Right lobe of liver (tissue), 6 donors: ENCODE measurements around the gene AGAP2. TPM values are rescaled to one million over a fixed set of nuclear protein-coding genes. Genes with fewer than 3 reads are reported as not detected.

ENCODE experiments used
- ATAC-seq, 4 donors: fragments of 200-7000 bp; cut with Tn5 transposase; one replicate each; pipeline ENCODE4 v1.9.1; 2020; ENCODE audit warnings: mild to moderate bottlenecking in 4 of 4, moderate library complexity in 4 of 4
- DNase-seq, 3 donors: peaks; one replicate each; pipeline ENCODE4 v3.0.0-alpha.2; 2020
- H3K27ac ChIP-seq, 3 donors: fragments of 200-600 bp; one replicate each; pipeline ENCODE4 v1.8.0; 2022
- H3K27me3 ChIP-seq, 2 donors: fragments of 200-600 bp; one replicate each; pipeline ENCODE4 v1.8.0; 2022
- H3K36me3 ChIP-seq, 4 donors: fragments of 200-600 bp; sonication (generic) in 1 of 4; one replicate each; pipeline versions ENCODE4 v1.5.1 to v1.8.0; 2017 to 2022; ENCODE audit warnings: control low read depth in 1 of 4
- H3K4me1 ChIP-seq, 4 donors: fragments of 200-600 bp; sonication (generic) in 1 of 4; one replicate each; pipeline versions ENCODE4 v1.5.1 to v1.8.0; 2017 to 2022; ENCODE audit warnings: control low read depth in 1 of 4
- H3K4me3 ChIP-seq, 3 donors: fragments of 200-600 bp; one replicate each; pipeline ENCODE4 v1.8.0; 2022
- H3K9me3 ChIP-seq, 4 donors: fragments of 200-600 bp; sonication (generic) in 1 of 4; one replicate each; pipeline versions ENCODE4 v1.5.1 to v1.8.0; 2017 to 2022; ENCODE audit warnings: control low read depth in 1 of 4
- POLR2A ChIP-seq: fragments of 450-650 bp; IDR thresholded peaks from one replicate; pipeline ENCODE4 v1.6.1; 2017; ENCODE audit warnings: antibody characterized with exemption, mild to moderate bottlenecking
- WGBS: methylation state at CpG from one replicate; pipeline ENCODE4 v1.1.6; 2018; ENCODE audit warnings: low coverage, low lambda C conversion rate; ENCODE audit not compliant: insufficient coverage; ENCODE audit errors: missing lambda C conversion rate; 5-methylcytosine and 5-hydroxymethylcytosine counted together
- intact Hi-C, 2 donors: fragments of 100-400 bp; cut with DNase I; formaldehyde crosslinking; loops; one replicate each; pipeline versions ENCODE4 v1.11.2 to v1.14.1; 2022
- total RNA-seq, 6 experiments: library from RNA; depleted of rRNA in 2 of 6; stranded (reverse); fragments of >200 nt in 2 of 6; fragmentation: NEBNext Ultra II Directional in 3 of 6; extraction: Animal tissue kit (Norgen Biotek cat#: 25700) in 3 of 6; gene quantifications; one replicate each; pipeline versions ENCODE4 v1.1.0 to v1.2.4, GENCODE V29; 2016 to 2023
- TF ChIP-seq, protein P1 (sequence below), 4 donors: fragments of 200-600 bp in 3 of 4; fragments of 450-650 bp in 1 of 4; IDR thresholded peaks; one replicate each; pipeline versions ENCODE4 v1.5.1 to v1.8.0; 2016 to 2022; ENCODE audit warnings: antibody characterized with exemption in 4 of 4, mild to moderate bottlenecking in 2 of 4
- donor health status: DM: no; HTN: yes; CAD: no.
- donor health status: DM: no; HTN: no; CAD: no.
- donor health status: DM: no; HTN: no; CAD: no.
- donor health status: DM: no; HTN: yes; CAD: no.
- donor health status: DM: no; HTN: yes; CAD: no.

The AGAP2 gene
- total RNA-seq, 6 experiments from 2014 or later: 0.26 to 0.87 (median 0.57) TPM

DNA sequence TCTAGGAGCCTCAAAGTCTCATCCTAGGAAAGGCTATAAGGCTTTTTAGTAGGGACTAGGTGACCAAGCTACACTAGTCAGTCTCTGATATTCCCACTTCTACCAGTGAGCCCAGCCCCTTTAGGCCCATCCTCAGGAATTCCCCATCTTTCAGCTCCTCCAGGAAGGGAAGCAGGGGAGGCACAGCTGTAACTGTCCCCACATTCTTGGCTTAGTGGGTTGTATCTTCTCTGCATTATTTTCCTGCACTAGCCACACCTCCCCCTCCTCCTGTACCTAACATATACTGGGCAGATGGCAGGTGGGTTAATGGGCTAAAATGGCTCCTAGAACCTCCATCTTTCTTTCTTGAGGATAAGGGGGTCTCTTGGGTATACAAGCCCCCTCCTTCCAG lies 28.8 kb upstream of the AGAP2 start:
- Histone ChIP-seq H3K4me3 (no peak overlapping the region), H3K9me3 (no peaks in the 10 kb centered on the region)

DNA sequence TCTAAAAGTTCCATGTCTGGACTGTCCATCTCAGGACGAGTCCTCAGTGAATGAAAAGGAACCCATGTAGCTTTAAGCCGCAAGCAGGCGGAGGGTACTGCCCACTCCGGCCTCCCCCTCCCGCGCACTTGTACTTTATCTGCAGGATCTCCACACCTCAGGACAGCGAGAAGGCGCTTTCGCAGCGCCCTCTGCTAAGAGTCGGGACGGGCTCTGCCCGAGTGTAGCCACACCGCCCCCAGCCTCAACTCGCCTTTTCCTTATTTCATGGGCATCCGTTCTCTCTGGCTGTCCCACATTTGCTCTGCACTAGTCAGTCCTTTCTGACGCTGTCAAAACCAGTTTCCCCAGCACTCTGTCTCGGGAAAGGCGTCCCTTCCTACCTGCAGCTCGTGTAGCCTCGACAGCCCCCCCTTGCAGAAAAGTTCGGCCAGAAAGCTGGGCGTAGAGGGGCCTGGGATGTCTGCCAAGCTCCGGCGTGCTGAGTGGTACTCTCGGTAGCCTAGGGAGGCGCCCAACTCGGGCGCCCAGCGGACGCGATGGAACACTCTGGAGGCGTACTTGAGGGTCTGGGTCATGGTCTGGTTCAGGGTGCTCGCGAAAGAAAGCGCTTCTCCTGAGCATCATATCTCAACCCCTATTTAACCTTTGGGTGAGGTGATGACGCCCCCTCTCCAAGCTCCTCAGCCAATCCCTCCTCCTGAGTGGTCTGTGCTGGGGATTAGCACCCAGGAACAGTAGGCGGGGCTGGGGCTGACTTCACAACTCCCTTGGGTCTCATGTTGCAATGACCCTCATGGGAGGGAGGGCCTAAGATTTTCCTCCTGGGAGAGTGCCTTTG lies 28.1 kb upstream of the AGAP2 start, which contains the start of gene CYP27B1:
TSS of gene CYP27B1 (minus strand) at position 615 of the 841 bp plus-strand sequence. CDS start at position 578, 37 bp downstream.
- intact Hi-C loops: no loop called here
- H3K4me1 ChIP-seq: peaks cover 0 to 22% (median 4%) of the 10 kb centered on the region in 4 donors
- ATAC-seq: peak in 3 of 4 donors; percentile 9 to 26 (median 19)
- WGBS: 4% methylated on average over 21 of the region's 38 CpGs
- no peaks in the 10 kb centered on the region for H3K36me3 ChIP-seq
- DNase-seq: no peak
- no peaks in the 10 kb centered on the region for H3K9me3 ChIP-seq
- H3K27ac ChIP-seq: no peak within 1 kb of the TSS
- H3K27me3 ChIP-seq: peaks cover 4 to 9% of the 10 kb centered on the region in 2 donors
- H3K4me3 ChIP-seq: peak within 1 kb of the TSS in 1 of 3 donors; percentile 26
- TF ChIP-seq POLR2A: no peak
- TF ChIP-seq, protein P1, sequence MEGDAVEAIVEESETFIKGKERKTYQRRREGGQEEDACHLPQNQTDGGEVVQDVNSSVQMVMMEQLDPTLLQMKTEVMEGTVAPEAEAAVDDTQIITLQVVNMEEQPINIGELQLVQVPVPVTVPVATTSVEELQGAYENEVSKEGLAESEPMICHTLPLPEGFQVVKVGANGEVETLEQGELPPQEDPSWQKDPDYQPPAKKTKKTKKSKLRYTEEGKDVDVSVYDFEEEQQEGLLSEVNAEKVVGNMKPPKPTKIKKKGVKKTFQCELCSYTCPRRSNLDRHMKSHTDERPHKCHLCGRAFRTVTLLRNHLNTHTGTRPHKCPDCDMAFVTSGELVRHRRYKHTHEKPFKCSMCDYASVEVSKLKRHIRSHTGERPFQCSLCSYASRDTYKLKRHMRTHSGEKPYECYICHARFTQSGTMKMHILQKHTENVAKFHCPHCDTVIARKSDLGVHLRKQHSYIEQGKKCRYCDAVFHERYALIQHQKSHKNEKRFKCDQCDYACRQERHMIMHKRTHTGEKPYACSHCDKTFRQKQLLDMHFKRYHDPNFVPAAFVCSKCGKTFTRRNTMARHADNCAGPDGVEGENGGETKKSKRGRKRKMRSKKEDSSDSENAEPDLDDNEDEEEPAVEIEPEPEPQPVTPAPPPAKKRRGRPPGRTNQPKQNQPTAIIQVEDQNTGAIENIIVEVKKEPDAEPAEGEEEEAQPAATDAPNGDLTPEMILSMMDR (IDR thresholded peaks at IDR 0.05): no peak

More for the DNA sequence above, 28.8 kb upstream of the AGAP2 start:
- Histone ChIP-seq H3K36me3 (no peaks in the 10 kb centered on the region), H3K4me1 (peaks cover 0 to 22% (median 4%) of the 10 kb centered on the region in 4 donors), H3K27ac (no peak overlapping the region), H3K27me3 (peaks cover 4 to 9% of the 10 kb centered on the region in 2 donors)
- intact Hi-C loops: no loop called here
- DNase-seq (no peak), ATAC-seq (no peak)
- TF ChIP-seq POLR2A: no peak
- TF ChIP-seq, protein P1 (IDR thresholded peaks at IDR 0.05): no peak

DNA sequence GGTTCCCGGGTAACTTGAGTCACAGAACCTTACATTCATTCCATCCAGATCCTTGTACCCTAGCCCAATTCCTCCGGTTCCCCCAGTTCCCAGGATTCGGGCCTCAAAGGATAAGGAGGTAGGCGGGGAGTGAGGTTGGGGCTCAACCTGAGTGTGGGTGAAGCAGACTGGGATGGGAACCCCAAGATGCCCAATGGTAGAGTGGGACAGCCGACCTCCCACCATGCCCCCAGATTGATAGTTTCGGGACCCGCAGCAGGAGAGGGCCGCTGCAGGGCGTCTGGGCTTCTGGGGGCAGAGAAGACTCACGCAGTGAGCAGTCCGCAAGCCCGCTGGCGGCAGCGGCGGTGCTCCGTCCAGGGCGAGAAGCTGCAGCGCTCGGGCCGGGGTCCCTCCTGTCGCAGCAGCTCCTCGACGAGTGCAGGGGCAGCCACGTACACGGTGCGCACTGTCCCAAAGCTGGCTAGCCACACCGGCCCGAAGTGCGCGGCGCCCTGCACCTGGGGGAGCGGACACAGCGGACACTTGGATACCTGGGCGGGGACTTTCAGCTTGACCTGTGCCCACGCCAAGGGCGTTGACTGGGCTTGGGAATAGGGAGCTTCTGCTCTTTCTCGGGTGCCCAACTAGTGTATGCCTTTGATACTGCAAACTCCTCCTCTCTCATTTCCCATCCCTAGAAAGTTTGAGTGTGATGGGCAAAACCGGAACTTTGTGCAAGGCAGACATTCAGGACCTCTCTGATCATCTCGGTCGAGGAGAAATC lies 27.3 kb upstream of the AGAP2 start:
- H3K4me3 ChIP-seq: peak overlapping the region in 1 of 3 donors; percentile 26
- no peak overlapping the region for H3K27ac ChIP-seq
- H3K27me3 ChIP-seq: peaks cover 4 to 9% of the 10 kb centered on the region in 2 donors
- no peak for DNase-seq
- peak; percentile 35 to 55 (median 51) for ATAC-seq
- H3K9me3 ChIP-seq: no peaks in the 10 kb centered on the region
- intact Hi-C loops: no loop called here
- WGBS: 5% methylated on average over 17 of the region's 40 CpGs
- no peak for TF ChIP-seq POLR2A
- TF ChIP-seq, protein P1 (IDR thresholded peaks at IDR 0.05): no peak
- H3K36me3 ChIP-seq: no peaks in the 10 kb centered on the region
- peaks cover 0 to 16% (median 2%) of the 10 kb centered on the region in 4 donors for H3K4me1 ChIP-seq

DNA sequence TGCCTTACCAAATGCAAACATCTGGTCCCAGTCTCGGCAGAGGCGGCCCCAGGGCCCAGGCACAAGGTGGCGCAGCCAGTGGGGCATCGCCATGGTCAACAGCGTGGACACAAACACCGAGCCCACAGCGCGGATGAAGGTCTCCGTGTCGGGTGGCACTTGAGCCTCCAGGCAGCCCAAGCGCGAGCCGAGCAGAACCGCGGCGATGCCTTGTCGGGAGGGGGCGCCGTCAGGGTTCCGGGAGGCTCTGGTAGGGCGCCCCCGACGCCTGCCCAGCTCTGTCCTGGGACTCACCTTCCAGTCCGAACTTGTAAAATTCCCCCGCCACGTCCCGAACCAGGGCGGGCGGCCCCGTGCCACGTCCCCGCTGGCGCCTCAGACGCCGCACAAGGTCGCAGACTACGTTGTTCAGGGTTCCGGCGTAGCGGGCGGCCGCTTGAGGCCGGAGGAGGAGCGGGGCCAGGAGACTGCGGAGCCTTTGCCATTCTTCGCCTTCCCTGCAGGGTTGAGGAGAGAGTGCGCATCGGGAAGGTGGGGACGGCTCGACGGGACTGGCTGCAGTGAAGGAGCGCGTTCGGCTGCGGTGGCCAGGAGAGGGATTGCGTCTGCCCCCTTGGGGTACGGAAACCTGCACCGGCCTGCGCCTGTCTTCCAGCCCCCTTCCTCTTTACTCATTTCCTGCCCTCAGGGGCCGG lies 26.6 kb upstream of the AGAP2 start:
- peaks cover 0 to 16% (median 0%) of the 10 kb centered on the region in 4 donors for H3K4me1 ChIP-seq
- DNase-seq: peak in 1 of 3 donors; percentile 49
- peaks cover 4 to 9% of the 10 kb centered on the region in 2 donors for H3K27me3 ChIP-seq
- intact Hi-C loops: no loop called here
- H3K36me3 ChIP-seq: no peaks in the 10 kb centered on the region
- 0% methylated on average over 13 of the region's 60 CpGs for WGBS
- peak overlapping the region in 2 of 3 donors; percentile 8 to 35 for H3K4me3 ChIP-seq
- TF ChIP-seq, protein P1 (IDR thresholded peaks at IDR 0.05): peak in 3 of 4 donors; percentile 18 to 35 (median 27)
- no peak for TF ChIP-seq POLR2A
- no peak overlapping the region for H3K27ac ChIP-seq
- peak; percentile 44 to 62 (median 59) for ATAC-seq
- no peaks in the 10 kb centered on the region for H3K9me3 ChIP-seq
